GM23338 (cell line): Measurements from ENCODE around the gene TIAM1. TPM values are rescaled to one million over a fixed set of nuclear protein-coding genes. Genes with fewer than 3 reads are reported as not detected.

ENCODE experiments used
- ATAC-seq: fragments of 200-7000 bp; cut with Tn5 transposase; 3 replicates; pipeline ENCODE4 v1.9.1; 2020
- DNase-seq: peaks from one replicate; pipeline ENCODE4 v3.0.0-alpha.2; 2015; ENCODE audit warnings: low spot score
- H2AFZ ChIP-seq: fragments of 200-600 bp; sonication (generic); 2 replicates; pipeline ENCODE4 v1.8.0; 2016; ENCODE audit warnings: antibody characterized with exemption, mild to moderate bottlenecking, moderate library complexity
- H3F3A ChIP-seq: fragments of 200-600 bp; sonication (generic); replicated peaks from 2 replicates; pipeline ENCODE4 v1.8.0; 2017; ENCODE audit warnings: antibody characterized with exemption, mixed run types, low read depth
- H3K27ac ChIP-seq: fragments of 200-600 bp; sonication (generic); 2 replicates; pipeline ENCODE4 v1.6.1; 2016; ENCODE audit warnings: low read depth
- H3K27me3 ChIP-seq: fragments of 200-600 bp; sonication (generic); 2 replicates; pipeline ENCODE4 v1.8.0; 2016; ENCODE audit warnings: mild to moderate bottlenecking, mixed run types, moderate library complexity; ENCODE audit not compliant: insufficient read depth
- H3K36me3 ChIP-seq: fragments of 200-600 bp; sonication (generic); 2 replicates; pipeline ENCODE4 v1.8.0; 2016; ENCODE audit warnings: mild to moderate bottlenecking; ENCODE audit not compliant: insufficient read depth
- H3K4me1 ChIP-seq: fragments of 200-600 bp; sonication (generic); 2 replicates; pipeline ENCODE4 v1.8.0; 2016; ENCODE audit warnings: mild to moderate bottlenecking, moderate library complexity; ENCODE audit not compliant: insufficient read depth
- H3K4me2 ChIP-seq: fragments of 200-600 bp; sonication (generic); 2 replicates; pipeline ENCODE4 v1.7.1; 2017; ENCODE audit warnings: mixed run types
- H3K4me3 ChIP-seq: fragments of 200-600 bp; sonication (generic); 2 replicates; pipeline ENCODE4 v1.6.1; 2016; ENCODE audit warnings: mixed run types
- H3K79me2 ChIP-seq: fragments of 200-600 bp; sonication (generic); replicated peaks from 2 replicates; pipeline ENCODE4 v1.8.0; 2017; ENCODE audit warnings: mild to moderate bottlenecking; ENCODE audit not compliant: insufficient read depth
- H3K9me2 ChIP-seq: fragments of 200-600 bp; sonication (generic); 2 replicates; pipeline ENCODE4 v1.8.0; 2017; ENCODE audit not compliant: insufficient read depth
- H4K20me1 ChIP-seq: fragments of 200-600 bp; sonication (generic); replicated peaks from 2 replicates; pipeline ENCODE4 v1.8.0; 2017; ENCODE audit warnings: mild to moderate bottlenecking; ENCODE audit not compliant: insufficient read depth
- H3K27ac Mint-ChIP-seq: 2 replicates; pipeline ENCODE4 v1.8.0; 2020; ENCODE audit warnings: inconsistent platforms, mild to moderate bottlenecking, moderate library complexity, mixed read lengths
- H3K27me3 Mint-ChIP-seq: 3 replicates; pipeline ENCODE4 v1.8.0; 2022; ENCODE audit warnings: low read depth, mild to moderate bottlenecking, moderate library complexity, mixed read lengths, inconsistent platforms; ENCODE audit not compliant: insufficient read depth, poor library complexity
- H3K36me3 Mint-ChIP-seq: 3 replicates; pipeline ENCODE4 v1.8.0; 2021; ENCODE audit warnings: low read depth, mild to moderate bottlenecking, inconsistent platforms, moderate library complexity, mixed read lengths
- H3K4me1 Mint-ChIP-seq: 3 replicates; pipeline ENCODE4 v1.8.0; 2020; ENCODE audit warnings: mild to moderate bottlenecking, inconsistent platforms, mixed read lengths
- H3K4me3 Mint-ChIP-seq: 3 replicates; pipeline ENCODE4 v1.8.0; 2021; ENCODE audit warnings: moderate library complexity, mild to moderate bottlenecking, inconsistent platforms, mixed read lengths
- H3K9me3 Mint-ChIP-seq: 3 replicates; pipeline ENCODE4 v1.8.0; 2020; ENCODE audit warnings: moderate library complexity, mild to moderate bottlenecking, inconsistent platforms, mixed read lengths
- EZH2 ChIP-seq: fragments of 200-600 bp; sonication (generic); IDR thresholded peaks from one replicate; pipeline ENCODE4 v1.8.0; 2017; ENCODE audit warnings: antibody characterized with exemption, mild to moderate bottlenecking, low read depth; ENCODE audit not compliant: unreplicated experiment
- NANOG ChIP-seq: IDR thresholded peaks from 2 replicates; pipeline ENCODE4 v1.6.1; 2016; ENCODE audit warnings: antibody characterized with exemption, borderline replicate concordance
- REST ChIP-seq: IDR thresholded peaks from one replicate; pipeline ENCODE4 v1.6.1; 2018; ENCODE audit warnings: antibody characterized with exemption; ENCODE audit not compliant: unreplicated experiment
- ZNF331 ChIP-seq: fragments of 250-450 bp; sonication (Bioruptor Pico); IDR thresholded peaks from 2 replicates; pipeline ENCODE4 v1.5.0; 2020; ENCODE audit warnings: low read depth, mild to moderate bottlenecking, moderate library complexity
- ZNF462 ChIP-seq: fragments of 250-450 bp; sonication (Bioruptor Pico); IDR thresholded peaks from 2 replicates; pipeline ENCODE4 v1.5.0; 2020; ENCODE audit warnings: mild to moderate bottlenecking, moderate library complexity
- polyA plus RNA-seq: library from polyadenylated mRNA; unstranded; fragments of >200 nt; fragmentation: Nextera tagmentation; extraction: Ambion mirVana; gene quantifications from 2 replicates; pipeline ENCODE4 v1.2.1, GENCODE V29; 2016
- total RNA-seq: library from RNA; depleted of rRNA; stranded (reverse); fragments of >200 nt; shearing (Covaris generic); gene quantifications from 2 replicates; pipeline ENCODE4 v1.2.3, GENCODE V29; 2014
- TF ChIP-seq, protein P1 (sequence below): IDR thresholded peaks from 2 replicates; pipeline ENCODE4 v1.6.1; 2016; ENCODE audit warnings: antibody characterized with exemption

The TIAM1 gene
- total and polyA plus RNA-seq, 2 experiments from 2014 or later, result 18.5 to 20.0 TPM

DNA sequence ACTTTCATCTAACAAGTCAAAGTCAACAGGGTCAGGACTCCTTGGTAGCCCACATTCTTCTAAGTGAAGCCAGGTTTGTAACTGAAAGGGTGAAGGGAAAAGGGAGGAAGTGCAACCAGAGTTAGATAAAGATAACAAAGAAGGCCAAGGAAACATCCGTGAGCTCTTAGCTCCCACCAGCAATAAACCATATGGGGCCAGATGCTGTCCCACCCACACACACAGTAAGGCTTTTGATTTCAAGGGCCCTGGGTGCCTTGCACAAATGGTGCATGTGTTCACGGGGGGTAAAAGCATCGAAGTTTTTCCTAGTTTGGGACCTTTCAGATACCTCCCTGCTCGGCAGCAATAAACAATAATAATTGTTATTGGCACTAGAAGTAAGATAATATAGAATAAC lies 5.1 kb upstream of the TIAM1 start:
- TF ChIP-seq, protein P1, sequence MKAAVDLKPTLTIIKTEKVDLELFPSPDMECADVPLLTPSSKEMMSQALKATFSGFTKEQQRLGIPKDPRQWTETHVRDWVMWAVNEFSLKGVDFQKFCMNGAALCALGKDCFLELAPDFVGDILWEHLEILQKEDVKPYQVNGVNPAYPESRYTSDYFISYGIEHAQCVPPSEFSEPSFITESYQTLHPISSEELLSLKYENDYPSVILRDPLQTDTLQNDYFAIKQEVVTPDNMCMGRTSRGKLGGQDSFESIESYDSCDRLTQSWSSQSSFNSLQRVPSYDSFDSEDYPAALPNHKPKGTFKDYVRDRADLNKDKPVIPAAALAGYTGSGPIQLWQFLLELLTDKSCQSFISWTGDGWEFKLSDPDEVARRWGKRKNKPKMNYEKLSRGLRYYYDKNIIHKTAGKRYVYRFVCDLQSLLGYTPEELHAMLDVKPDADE, result no peak
- TF ChIP-seq ZNF462, result no peak
- TF ChIP-seq EZH2, result no peak
- no peak for TF ChIP-seq NANOG
- no peak for TF ChIP-seq REST
- no peak for TF ChIP-seq ZNF331 (CRISPR knock-in tag)
- H3K4me3 ChIP-seq, result no peak overlapping the region
- no peaks in the 10 kb centered on the region for H3K27me3 ChIP-seq
- peaks cover 9% of the 10 kb centered on the region for H3K27me3 Mint-ChIP-seq
- H3K36me3 Mint-ChIP-seq, result no peaks in the 10 kb centered on the region
- H3K4me1 Mint-ChIP-seq, result peaks cover 6% of the 10 kb centered on the region; the same call in 2 of the 3 replicates
- no peaks in the 10 kb centered on the region for H3F3A ChIP-seq
- ATAC-seq, result no peak
- H3K4me3 Mint-ChIP-seq, result no peak overlapping the region
- H2AFZ ChIP-seq, result no peak overlapping the region
- H3K4me1 ChIP-seq, result peaks cover 7% of the 10 kb centered on the region
- H3K4me2 ChIP-seq, result no peak overlapping the region
- H3K36me3 ChIP-seq, result no peaks in the 10 kb centered on the region
- no peaks in the 10 kb centered on the region for H4K20me1 ChIP-seq
- no peak overlapping the region for H3K27ac Mint-ChIP-seq
- DNase-seq, result no peak
- H3K79me2 ChIP-seq, result no peaks in the 10 kb centered on the region
- H3K9me2 ChIP-seq, result no peaks in the 10 kb centered on the region
- H3K9me3 Mint-ChIP-seq, result no peaks in the 10 kb centered on the region
- H3K27ac ChIP-seq, result no peak overlapping the region
